Measurements from ENCODE around the gene WDHD1.
"Not testable (repeated sequence)": the region's sequence is repeated elsewhere in the genome, so short reads cannot be mapped to it uniquely, and the experiment has no call there.

The WDHD1 gene

GRCh38 chr14:54908973-54909372 lies 117.9 kb downstream of the WDHD1 start:
- not testable (repeated sequence) for DNase-seq (ENCODE audit: low spot score)

- DNase-seq (ENCODE audit: low spot score): no peak
These were observed 118.7 kb downstream of the WDHD1 start for GRCh38 chr14:54908190-54908589.

GRCh38 chr14:54906075-54906474 lies 120.8 kb downstream of the WDHD1 start:
- no peak for DNase-seq (ENCODE audit: low spot score)

- DNase-seq (ENCODE audit: low spot score): peak; percentile 84
These were observed 124.1 kb downstream of the WDHD1 start, which contains the start of gene GCH1 for GRCh38 chr14:54902521-54903420. Gene GCH1, minus strand, starts transcription at chr14:54902826. Its CDS starts 163 bp downstream, at chr14:54902663.

- peak; percentile 56 for DNase-seq (ENCODE audit: low spot score)
These were observed 124.8 kb downstream of the WDHD1 start for GRCh38 chr14:54902143-54902520.

GRCh38 chr14:54901380-54902142 lies 125.3 kb downstream of the WDHD1 start:
- no peak for DNase-seq (ENCODE audit: low spot score)

- no peak for DNase-seq (ENCODE audit: low spot score)
These were observed 127.3 kb downstream of the WDHD1 start for GRCh38 chr14:54899573-54899972.

- not testable (repeated sequence) for DNase-seq (ENCODE audit: low spot score)
These were observed 128.9 kb downstream of the WDHD1 start for GRCh38 chr14:54897809-54898555.

GRCh38 chr14:54895683-54896082 lies 131.2 kb downstream of the WDHD1 start:
- no peak for DNase-seq (ENCODE audit: low spot score)

- no peak for DNase-seq (ENCODE audit: low spot score)
These were observed 131.9 kb downstream of the WDHD1 start for GRCh38 chr14:54894995-54895394.

- peak; percentile 50 for DNase-seq (ENCODE audit: low spot score)
These were observed 133.6 kb downstream of the WDHD1 start for GRCh38 chr14:54893151-54893760.

- no peak for DNase-seq (ENCODE audit: low spot score)
These were observed 135.2 kb downstream of the WDHD1 start for GRCh38 chr14:54891471-54892245.

GRCh38 chr14:54890788-54891187 lies 136.1 kb downstream of the WDHD1 start:
- no peak for DNase-seq (ENCODE audit: low spot score)

- DNase-seq (ENCODE audit: low spot score): no peak
These were observed 137.0 kb downstream of the WDHD1 start for GRCh38 chr14:54889919-54890318.

Data from HuH-7 (cell line).